WTC11 (cell line): ENCODE data around the gene HMGN4. TPM values are rescaled to one million over a fixed set of nuclear protein-coding genes. Genes with fewer than 3 reads are reported as not detected.
A peak's percentile ranks its signal among the peaks of the same experiment; 100 is the strongest.

Experiments
- ATAC-seq: fragments of 200-7000 bp; cut with Tn5 transposase; 2 replicates; pipeline ENCODE4 v1.10.0; 2021; ENCODE audit warnings: mild to moderate bottlenecking, moderate library complexity
- CTCF ChIA-PET: fragments of 300-600 bp; sonication (Branson Sonifier 250); formaldehyde crosslinking; loops from one replicate; lab custom pipeline; 2021; ENCODE audit warnings: antibody characterized with exemption; lab: Charles Lee
- POLR2A ChIA-PET: fragments of 350-600 bp; sonication (Branson Sonifier 250); formaldehyde crosslinking; loops from one replicate; lab custom pipeline; 2021; ENCODE audit warnings: antibody characterized with exemption; lab: Charles Lee
- DNase-seq: peaks from one replicate; pipeline ENCODE4 v3.0.0; 2021; ENCODE audit warnings: low spot score
- H3K27ac Mint-ChIP-seq: 2 replicates; pipeline ENCODE4 v1.8.0; 2021; ENCODE audit warnings: mixed read lengths
- H3K27me3 Mint-ChIP-seq: 2 replicates; pipeline ENCODE4 v1.8.0; 2021; ENCODE audit warnings: low read depth, mild to moderate bottlenecking, moderate library complexity, mixed read lengths
- H3K36me3 Mint-ChIP-seq: 2 replicates; pipeline ENCODE4 v1.8.0; 2021; ENCODE audit warnings: mixed read lengths
- H3K4me1 Mint-ChIP-seq: 2 replicates; pipeline ENCODE4 v1.8.0; 2022; ENCODE audit warnings: mixed read lengths
- H3K4me3 Mint-ChIP-seq: 2 replicates; pipeline ENCODE4 v1.8.0; 2021; ENCODE audit warnings: mild to moderate bottlenecking, moderate library complexity, mixed read lengths
- H3K9me3 Mint-ChIP-seq: 2 replicates; pipeline ENCODE4 v1.8.0; 2021; ENCODE audit warnings: mixed read lengths
- ELF4 ChIP-seq: sonication (generic); formaldehyde crosslinking; IDR thresholded peaks from 2 replicates; pipeline ENCODE4 v1.8.1; 2022; ENCODE audit warnings: low read depth, mild to moderate bottlenecking, moderate library complexity, missing genetic modification reagents
- FOXP1 ChIP-seq: sonication (generic); formaldehyde crosslinking; IDR thresholded peaks from 2 replicates; pipeline ENCODE4 v1.8.0; 2022; ENCODE audit warnings: missing genetic modification reagents, mild to moderate bottlenecking, moderate library complexity, borderline replicate concordance
- GABPB1 ChIP-seq: sonication (generic); formaldehyde crosslinking; IDR thresholded peaks from 2 replicates; pipeline ENCODE4 v1.8.1; 2023; ENCODE audit warnings: mild to moderate bottlenecking, missing genetic modification reagents
- MYBL2 ChIP-seq: sonication (generic); formaldehyde crosslinking; IDR thresholded peaks from 2 replicates; pipeline ENCODE4 v1.8.1; 2023; ENCODE audit warnings: mild to moderate bottlenecking, moderate library complexity, missing genetic modification reagents
- NFE2L1 ChIP-seq: sonication (generic); formaldehyde crosslinking; IDR thresholded peaks from 2 replicates; pipeline ENCODE4 v1.8.1; 2023; ENCODE audit warnings: missing genetic modification reagents
- NFYB ChIP-seq: sonication (generic); formaldehyde crosslinking; conservative IDR thresholded peaks from 2 replicates; pipeline ENCODE4 v1.8.0; 2022; ENCODE audit warnings: low read depth, missing genetic modification reagents
- ZNF423 ChIP-seq: fragments of 250-450 bp; sonication (Bioruptor Pico); IDR thresholded peaks from 2 replicates; pipeline ENCODE4 v2.1.2; 2022; ENCODE audit warnings: mild to moderate bottlenecking, moderate library complexity
- total RNA-seq: library from RNA; stranded (reverse); gene quantifications from 3 replicates; pipeline ENCODE4 v1.2.3, GENCODE V29; 2021
- TF ChIP-seq, protein P1 (sequence below): sonication (generic); formaldehyde crosslinking; IDR thresholded peaks from 2 replicates; pipeline ENCODE4 v1.8.1; 2023; ENCODE audit warnings: mild to moderate bottlenecking, missing genetic modification reagents
- TF ChIP-seq, protein P2 (sequence below): sonication (generic); formaldehyde crosslinking; IDR thresholded peaks from 2 replicates; pipeline ENCODE4 v1.8.1; 2023; ENCODE audit warnings: mild to moderate bottlenecking, missing genetic modification reagents, moderate library complexity
- TF ChIP-seq, protein P3 (sequence below): fragments of 250-450 bp; sonication (Bioruptor Pico); IDR thresholded peaks from 2 replicates; pipeline ENCODE4 v1.9.0; 2021; ENCODE audit warnings: mild to moderate bottlenecking, borderline replicate concordance
- TF ChIP-seq, protein P4 (sequence below): fragments of 250-450 bp; sonication (Bioruptor Pico); IDR thresholded peaks from 2 replicates; pipeline ENCODE4 v1.8.0; 2021; ENCODE audit warnings: mild to moderate bottlenecking
- TF ChIP-seq, protein P5 (sequence below): sonication (generic); formaldehyde crosslinking; IDR thresholded peaks from 2 replicates; pipeline ENCODE4 v1.8.0; 2023; ENCODE audit warnings: missing genetic modification reagents, mild to moderate bottlenecking, borderline replicate concordance

The HMGN4 gene
- total RNA-seq, 1 experiment from 2014 or later, result 57.1 TPM

DNA sequence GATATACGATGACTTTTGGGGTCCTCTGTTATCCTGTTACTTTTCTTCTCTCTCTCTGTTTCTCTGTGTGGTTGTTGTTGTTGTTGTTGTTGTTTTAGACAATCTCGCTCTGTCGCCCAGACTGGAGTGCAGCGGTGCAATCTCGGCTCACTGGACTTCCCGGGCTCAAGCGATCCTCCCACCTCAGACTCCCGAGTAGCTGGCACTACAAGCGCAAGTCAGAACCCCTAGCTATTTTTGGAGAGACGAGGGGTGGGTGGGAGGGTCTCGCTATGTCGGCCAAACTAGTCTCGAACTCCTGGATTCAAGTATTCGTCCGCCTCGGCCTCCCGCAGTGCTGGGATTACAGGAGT, 39.5 kb downstream of the HMGN4 start:
- CTCF ChIA-PET, result interaction anchor here (1.3 to 7.6 kb wide), 3 partner anchors 17 to 255 kb away, joined by 4 to 181 read pairs (median 7); partner anchors contain the start of gene ABT1
- peaks cover 13% of the 10 kb centered on the region for H3K9me3 Mint-ChIP-seq
- POLR2A ChIA-PET, result interaction anchor here (1.0 kb wide), 1 partner anchor 247 kb away, joined by 3 read pairs; no protein-coding TSS in a partner anchor

DNA sequence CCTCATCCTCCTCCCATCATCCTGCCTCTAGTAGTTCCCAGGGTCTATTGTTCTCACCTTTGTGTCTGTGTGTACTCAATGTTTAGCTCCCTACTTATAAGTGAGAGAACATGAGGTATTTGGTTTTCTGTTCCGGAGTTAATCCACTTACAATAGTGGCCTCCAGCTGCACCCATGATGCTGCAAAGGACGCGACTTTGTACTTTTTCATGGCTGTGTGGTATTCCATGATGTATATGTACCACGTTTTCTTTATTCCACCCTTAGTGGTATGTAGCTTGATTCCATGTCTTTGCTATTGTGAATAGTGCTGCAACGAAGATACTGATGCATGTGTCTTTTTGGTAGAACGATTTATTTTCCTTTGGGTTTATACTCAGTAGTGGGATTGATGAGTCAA, 40.1 kb downstream of the HMGN4 start:
- no peak for ATAC-seq
- Mint-ChIP-seq H3K4me3 (peak overlapping the region; percentile 90), H3K4me1 (peaks cover 10% of the 10 kb centered on the region), H3K27ac (no peak overlapping the region), H3K36me3 (peaks cover 4% of the 10 kb centered on the region; the same call in 1 of the 2 replicates)
- TF ChIP-seq ELF4, result no peak
- TF ChIP-seq NFYB (CRISPR knock-in tag), result no peak
- no peak for TF ChIP-seq ZNF423 (CRISPR knock-in tag)
- TF ChIP-seq, protein P1, sequence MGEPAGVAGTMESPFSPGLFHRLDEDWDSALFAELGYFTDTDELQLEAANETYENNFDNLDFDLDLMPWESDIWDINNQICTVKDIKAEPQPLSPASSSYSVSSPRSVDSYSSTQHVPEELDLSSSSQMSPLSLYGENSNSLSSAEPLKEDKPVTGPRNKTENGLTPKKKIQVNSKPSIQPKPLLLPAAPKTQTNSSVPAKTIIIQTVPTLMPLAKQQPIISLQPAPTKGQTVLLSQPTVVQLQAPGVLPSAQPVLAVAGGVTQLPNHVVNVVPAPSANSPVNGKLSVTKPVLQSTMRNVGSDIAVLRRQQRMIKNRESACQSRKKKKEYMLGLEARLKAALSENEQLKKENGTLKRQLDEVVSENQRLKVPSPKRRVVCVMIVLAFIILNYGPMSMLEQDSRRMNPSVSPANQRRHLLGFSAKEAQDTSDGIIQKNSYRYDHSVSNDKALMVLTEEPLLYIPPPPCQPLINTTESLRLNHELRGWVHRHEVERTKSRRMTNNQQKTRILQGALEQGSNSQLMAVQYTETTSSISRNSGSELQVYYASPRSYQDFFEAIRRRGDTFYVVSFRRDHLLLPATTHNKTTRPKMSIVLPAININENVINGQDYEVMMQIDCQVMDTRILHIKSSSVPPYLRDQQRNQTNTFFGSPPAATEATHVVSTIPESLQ, result no peak
- TF ChIP-seq, protein P2, sequence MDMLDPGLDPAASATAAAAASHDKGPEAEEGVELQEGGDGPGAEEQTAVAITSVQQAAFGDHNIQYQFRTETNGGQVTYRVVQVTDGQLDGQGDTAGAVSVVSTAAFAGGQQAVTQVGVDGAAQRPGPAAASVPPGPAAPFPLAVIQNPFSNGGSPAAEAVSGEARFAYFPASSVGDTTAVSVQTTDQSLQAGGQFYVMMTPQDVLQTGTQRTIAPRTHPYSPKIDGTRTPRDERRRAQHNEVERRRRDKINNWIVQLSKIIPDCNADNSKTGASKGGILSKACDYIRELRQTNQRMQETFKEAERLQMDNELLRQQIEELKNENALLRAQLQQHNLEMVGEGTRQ (CRISPR knock-in tag), result no peak
- TF ChIP-seq, protein P3, sequence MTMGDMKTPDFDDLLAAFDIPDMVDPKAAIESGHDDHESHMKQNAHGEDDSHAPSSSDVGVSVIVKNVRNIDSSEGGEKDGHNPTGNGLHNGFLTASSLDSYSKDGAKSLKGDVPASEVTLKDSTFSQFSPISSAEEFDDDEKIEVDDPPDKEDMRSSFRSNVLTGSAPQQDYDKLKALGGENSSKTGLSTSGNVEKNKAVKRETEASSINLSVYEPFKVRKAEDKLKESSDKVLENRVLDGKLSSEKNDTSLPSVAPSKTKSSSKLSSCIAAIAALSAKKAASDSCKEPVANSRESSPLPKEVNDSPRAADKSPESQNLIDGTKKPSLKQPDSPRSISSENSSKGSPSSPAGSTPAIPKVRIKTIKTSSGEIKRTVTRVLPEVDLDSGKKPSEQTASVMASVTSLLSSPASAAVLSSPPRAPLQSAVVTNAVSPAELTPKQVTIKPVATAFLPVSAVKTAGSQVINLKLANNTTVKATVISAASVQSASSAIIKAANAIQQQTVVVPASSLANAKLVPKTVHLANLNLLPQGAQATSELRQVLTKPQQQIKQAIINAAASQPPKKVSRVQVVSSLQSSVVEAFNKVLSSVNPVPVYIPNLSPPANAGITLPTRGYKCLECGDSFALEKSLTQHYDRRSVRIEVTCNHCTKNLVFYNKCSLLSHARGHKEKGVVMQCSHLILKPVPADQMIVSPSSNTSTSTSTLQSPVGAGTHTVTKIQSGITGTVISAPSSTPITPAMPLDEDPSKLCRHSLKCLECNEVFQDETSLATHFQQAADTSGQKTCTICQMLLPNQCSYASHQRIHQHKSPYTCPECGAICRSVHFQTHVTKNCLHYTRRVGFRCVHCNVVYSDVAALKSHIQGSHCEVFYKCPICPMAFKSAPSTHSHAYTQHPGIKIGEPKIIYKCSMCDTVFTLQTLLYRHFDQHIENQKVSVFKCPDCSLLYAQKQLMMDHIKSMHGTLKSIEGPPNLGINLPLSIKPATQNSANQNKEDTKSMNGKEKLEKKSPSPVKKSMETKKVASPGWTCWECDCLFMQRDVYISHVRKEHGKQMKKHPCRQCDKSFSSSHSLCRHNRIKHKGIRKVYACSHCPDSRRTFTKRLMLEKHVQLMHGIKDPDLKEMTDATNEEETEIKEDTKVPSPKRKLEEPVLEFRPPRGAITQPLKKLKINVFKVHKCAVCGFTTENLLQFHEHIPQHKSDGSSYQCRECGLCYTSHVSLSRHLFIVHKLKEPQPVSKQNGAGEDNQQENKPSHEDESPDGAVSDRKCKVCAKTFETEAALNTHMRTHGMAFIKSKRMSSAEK (CRISPR knock-in tag), result no peak
- no peak for TF ChIP-seq MYBL2 (CRISPR knock-in tag)
- no peak for TF ChIP-seq NFE2L1 (CRISPR knock-in tag)
- no peak for TF ChIP-seq GABPB1 (CRISPR knock-in tag)
- TF ChIP-seq, all 79 proteins: peak for 0
- ChIA-PET POLR2A (no interaction called here), CTCF (interaction anchor here (1.9 to 7.6 kb wide), 2 partner anchors 16 to 18 kb away, joined by 5 to 181 read pairs; partner anchors contain the start of gene ABT1)
- H3K9me3 Mint-ChIP-seq, result peaks cover 13% of the 10 kb centered on the region
- peaks cover 27% of the 10 kb centered on the region for H3K27me3 Mint-ChIP-seq
- no peak for DNase-seq

More for the DNA sequence above, 39.5 kb downstream of the HMGN4 start:
- Mint-ChIP-seq H3K4me3 (peak overlapping the region; percentile 90), H3K36me3 (peaks cover 4% of the 10 kb centered on the region; the same call in 1 of the 2 replicates), H3K27me3 (peaks cover 21% of the 10 kb centered on the region), H3K4me1 (peaks cover 14% of the 10 kb centered on the region), H3K27ac (no peak overlapping the region)
- ATAC-seq, result no peak
- DNase-seq, result no peak
- TF ChIP-seq, protein P4, sequence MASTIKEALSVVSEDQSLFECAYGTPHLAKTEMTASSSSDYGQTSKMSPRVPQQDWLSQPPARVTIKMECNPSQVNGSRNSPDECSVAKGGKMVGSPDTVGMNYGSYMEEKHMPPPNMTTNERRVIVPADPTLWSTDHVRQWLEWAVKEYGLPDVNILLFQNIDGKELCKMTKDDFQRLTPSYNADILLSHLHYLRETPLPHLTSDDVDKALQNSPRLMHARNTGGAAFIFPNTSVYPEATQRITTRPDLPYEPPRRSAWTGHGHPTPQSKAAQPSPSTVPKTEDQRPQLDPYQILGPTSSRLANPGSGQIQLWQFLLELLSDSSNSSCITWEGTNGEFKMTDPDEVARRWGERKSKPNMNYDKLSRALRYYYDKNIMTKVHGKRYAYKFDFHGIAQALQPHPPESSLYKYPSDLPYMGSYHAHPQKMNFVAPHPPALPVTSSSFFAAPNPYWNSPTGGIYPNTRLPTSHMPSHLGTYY, result no peak
- TF ChIP-seq FOXP1 (CRISPR knock-in tag), result peak; percentile 60; the same call in 1 of the 2 replicates
- TF ChIP-seq, protein P5, sequence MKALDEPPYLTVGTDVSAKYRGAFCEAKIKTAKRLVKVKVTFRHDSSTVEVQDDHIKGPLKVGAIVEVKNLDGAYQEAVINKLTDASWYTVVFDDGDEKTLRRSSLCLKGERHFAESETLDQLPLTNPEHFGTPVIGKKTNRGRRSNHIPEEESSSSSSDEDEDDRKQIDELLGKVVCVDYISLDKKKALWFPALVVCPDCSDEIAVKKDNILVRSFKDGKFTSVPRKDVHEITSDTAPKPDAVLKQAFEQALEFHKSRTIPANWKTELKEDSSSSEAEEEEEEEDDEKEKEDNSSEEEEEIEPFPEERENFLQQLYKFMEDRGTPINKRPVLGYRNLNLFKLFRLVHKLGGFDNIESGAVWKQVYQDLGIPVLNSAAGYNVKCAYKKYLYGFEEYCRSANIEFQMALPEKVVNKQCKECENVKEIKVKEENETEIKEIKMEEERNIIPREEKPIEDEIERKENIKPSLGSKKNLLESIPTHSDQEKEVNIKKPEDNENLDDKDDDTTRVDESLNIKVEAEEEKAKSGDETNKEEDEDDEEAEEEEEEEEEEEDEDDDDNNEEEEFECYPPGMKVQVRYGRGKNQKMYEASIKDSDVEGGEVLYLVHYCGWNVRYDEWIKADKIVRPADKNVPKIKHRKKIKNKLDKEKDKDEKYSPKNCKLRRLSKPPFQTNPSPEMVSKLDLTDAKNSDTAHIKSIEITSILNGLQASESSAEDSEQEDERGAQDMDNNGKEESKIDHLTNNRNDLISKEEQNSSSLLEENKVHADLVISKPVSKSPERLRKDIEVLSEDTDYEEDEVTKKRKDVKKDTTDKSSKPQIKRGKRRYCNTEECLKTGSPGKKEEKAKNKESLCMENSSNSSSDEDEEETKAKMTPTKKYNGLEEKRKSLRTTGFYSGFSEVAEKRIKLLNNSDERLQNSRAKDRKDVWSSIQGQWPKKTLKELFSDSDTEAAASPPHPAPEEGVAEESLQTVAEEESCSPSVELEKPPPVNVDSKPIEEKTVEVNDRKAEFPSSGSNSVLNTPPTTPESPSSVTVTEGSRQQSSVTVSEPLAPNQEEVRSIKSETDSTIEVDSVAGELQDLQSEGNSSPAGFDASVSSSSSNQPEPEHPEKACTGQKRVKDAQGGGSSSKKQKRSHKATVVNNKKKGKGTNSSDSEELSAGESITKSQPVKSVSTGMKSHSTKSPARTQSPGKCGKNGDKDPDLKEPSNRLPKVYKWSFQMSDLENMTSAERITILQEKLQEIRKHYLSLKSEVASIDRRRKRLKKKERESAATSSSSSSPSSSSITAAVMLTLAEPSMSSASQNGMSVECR (CRISPR knock-in tag), result no peak
- TF ChIP-seq, protein P1, result no peak
